Stomach (tissue), 4 donors: ENCODE results near the gene HYCC1.

Source experiments
- EP300 ChIP-seq: sonication (generic); formaldehyde crosslinking; IDR thresholded peaks from one replicate; pipeline ENCODE4 v1.6.1; 2017; ENCODE audit warnings: antibody characterized with exemption
- POLR2AphosphoS5 ChIP-seq, 3 donors: sonication (generic); formaldehyde crosslinking; IDR thresholded peaks; one replicate each; pipeline ENCODE4 v1.6.1; 2016; ENCODE audit warnings: antibody characterized with exemption in 3 of 3
- TF ChIP-seq, protein P1 (sequence below), 7 experiments: fragments of 450-650 bp in 4 of 7; fragments of 200-600 bp in 3 of 7; sonication (generic) in 3 of 7; IDR thresholded peaks; one replicate each; pipeline ENCODE4 v1.5.1; 2016 to 2019; ENCODE audit warnings: antibody characterized with exemption in 7 of 7, control low read depth in 2 of 7, mild to moderate bottlenecking in 1 of 7

DNA sequence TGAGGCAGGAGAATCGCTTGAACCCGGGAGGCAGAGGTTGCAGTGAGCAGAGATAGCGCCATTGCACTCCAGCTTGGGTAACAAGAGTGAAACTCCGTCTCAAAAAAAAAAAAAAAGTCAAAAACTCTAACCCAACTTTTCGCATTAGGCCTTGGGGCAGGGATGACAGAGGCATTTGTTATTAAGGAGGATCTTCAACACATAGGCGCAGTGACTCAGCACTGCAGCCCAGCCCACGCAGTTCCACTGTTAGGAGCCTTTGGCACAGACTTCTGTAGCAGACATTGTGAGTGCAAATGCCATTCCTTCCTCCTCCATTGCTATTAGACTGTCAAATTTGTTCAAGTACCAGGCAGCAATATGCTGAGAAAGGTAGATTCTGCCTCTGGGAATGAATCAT, 48.5 kb upstream of the HYCC1 start:
- TF ChIP-seq, protein P1, sequence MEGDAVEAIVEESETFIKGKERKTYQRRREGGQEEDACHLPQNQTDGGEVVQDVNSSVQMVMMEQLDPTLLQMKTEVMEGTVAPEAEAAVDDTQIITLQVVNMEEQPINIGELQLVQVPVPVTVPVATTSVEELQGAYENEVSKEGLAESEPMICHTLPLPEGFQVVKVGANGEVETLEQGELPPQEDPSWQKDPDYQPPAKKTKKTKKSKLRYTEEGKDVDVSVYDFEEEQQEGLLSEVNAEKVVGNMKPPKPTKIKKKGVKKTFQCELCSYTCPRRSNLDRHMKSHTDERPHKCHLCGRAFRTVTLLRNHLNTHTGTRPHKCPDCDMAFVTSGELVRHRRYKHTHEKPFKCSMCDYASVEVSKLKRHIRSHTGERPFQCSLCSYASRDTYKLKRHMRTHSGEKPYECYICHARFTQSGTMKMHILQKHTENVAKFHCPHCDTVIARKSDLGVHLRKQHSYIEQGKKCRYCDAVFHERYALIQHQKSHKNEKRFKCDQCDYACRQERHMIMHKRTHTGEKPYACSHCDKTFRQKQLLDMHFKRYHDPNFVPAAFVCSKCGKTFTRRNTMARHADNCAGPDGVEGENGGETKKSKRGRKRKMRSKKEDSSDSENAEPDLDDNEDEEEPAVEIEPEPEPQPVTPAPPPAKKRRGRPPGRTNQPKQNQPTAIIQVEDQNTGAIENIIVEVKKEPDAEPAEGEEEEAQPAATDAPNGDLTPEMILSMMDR (IDR thresholded peaks at IDR 0.05), result no peak
- TF ChIP-seq POLR2AphosphoS5 (IDR thresholded peaks at IDR 0.05) (no peak), EP300 (no peak)
